Esophagus squamous epithelium (tissue), 4 donors: ENCODE results near the gene MAN2A2.

Source experiments
- CTCF ChIP-seq, 6 experiments: fragments of 450-650 bp in 4 of 6; fragments of 200-600 bp in 2 of 6; sonication (generic) in 2 of 6; IDR thresholded peaks; one replicate each; pipeline ENCODE4 v1.5.1; 2016 to 2019; ENCODE audit warnings: antibody characterized with exemption in 6 of 6, mild to moderate bottlenecking in 4 of 6, moderate library complexity in 4 of 6
- POLR2A ChIP-seq, 4 donors: fragments of 450-650 bp; IDR thresholded peaks; one replicate each; pipeline ENCODE4 v1.6.1; 2017; ENCODE audit warnings: antibody characterized with exemption in 4 of 4, mild to moderate bottlenecking in 4 of 4, moderate library complexity in 3 of 4

- TF ChIP-seq POLR2A (IDR thresholded peaks at IDR 0.05): no peak
- peak; percentile 83 to 93 (median 90) for TF ChIP-seq CTCF (IDR thresholded peaks at IDR 0.05)
These were observed 31.3 kb downstream of the MAN2A2 start for GRCh38 chr15:90934256-90934948.
